NCI-H1048 (cell line): Measurements from ENCODE around the gene MBP.

Experiments
- DNase-seq: peaks from one replicate; lab custom pipeline; 2025; lab: John Stamatoyannopoulos, UW

MBP gene

DNA sequence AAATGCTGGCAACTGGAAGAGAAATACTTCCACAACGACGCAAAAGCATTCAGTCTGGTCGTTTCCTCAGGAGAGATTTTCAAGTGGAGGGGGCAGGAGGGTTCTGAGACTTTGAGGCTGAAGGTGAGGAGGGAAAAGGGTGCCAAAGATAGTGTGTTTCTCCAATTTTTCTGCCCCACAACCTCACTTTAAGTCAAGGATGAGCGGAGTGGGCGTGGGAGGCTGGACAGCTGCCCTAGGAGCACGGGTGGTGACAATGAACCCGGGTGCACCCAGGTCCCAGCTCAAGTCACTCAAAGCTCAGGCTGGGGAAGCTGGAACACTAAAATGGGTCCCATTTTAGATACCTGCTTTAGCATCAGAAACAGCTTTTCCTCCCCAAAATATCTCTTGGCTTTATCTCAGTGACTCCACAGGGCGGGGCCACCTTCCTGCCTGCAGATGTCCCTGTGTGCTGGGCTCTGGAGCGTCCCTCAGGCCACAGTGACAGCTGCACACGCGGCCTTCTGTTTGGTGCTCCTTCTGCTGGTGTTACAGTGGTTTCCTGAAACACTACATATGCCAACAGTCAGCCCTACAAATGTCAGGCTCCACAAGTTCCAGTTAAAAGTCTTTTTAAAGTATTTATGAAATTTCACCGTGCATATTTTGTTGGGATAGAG lies 1.4 kb upstream of the MBP start:
- no peak for DNase-seq

DNA sequence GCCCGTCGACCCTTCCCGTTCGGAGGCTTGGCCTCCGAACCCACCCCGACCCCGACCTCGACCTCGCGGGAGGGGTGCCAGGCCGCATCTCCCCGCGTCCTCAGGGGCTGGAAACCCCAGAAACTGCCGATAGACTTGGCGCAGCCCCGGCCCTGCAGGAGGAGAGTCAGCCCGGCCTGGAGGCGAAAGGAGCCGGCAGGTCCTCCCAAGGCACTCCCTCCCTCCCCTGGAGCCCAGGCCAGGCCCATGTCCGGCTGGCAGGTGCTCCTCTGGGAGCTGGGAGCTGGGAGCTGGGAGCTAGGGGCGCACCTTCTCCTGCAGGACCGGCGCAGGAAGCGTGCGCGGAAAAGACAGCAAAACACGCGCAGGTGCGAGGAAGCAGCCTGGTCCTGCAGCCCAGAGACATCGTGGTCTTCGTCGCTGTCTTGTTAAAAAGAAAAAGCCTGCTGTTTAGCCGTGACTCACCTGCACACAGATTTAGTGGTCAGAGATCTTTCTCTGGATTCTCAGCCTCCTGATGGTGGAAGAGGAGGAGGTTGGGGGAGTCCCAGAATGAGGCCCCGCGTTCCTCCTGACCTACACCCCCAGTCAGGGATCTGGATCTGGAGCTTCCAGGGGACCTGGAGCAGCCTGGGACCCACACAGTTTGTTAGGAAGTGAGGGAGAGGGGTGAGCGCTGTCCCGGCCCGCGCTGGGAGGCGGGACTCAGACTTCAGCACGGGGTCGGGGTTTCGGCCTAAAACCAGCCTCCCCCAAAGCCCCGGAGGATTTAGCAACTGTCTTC lies 660 bp upstream of the MBP start:
- no peak for DNase-seq

DNA sequence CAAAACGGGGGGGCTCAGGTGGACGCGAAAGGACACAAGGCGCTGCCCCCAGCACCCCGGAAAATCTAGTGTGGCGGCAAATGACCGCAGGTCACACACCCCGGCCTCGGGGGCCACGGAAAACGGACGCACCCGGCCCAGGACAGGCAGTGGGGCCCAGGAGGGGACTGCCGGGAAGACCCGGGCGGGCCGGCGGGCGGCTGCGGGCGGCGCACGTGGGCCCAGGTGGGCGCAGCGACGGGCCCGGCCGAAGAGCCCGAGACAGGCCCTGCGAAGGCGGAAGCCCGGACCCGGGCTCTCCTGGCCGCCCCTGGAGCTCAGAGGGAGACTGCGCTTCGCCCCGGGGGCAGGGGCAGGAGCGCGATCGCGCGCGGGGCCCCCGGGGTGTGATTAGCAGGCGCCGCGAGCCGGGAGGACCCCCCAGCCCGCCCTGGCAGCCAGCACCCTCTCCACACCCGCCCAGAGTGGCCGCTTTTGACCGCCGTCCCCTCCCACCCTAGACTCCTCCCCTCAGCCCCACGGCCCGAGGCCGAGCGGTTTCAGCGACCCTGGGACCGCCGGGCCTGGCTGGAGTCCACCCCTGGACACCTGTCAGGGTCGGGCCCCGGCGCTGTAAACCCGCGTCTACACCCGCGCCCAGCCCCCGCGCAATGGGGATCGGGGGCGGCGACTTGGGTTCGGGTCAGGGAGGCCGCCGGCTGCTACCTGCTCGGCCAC lies 773 bp downstream of the MBP start:
- DNase-seq: no peak

DNA sequence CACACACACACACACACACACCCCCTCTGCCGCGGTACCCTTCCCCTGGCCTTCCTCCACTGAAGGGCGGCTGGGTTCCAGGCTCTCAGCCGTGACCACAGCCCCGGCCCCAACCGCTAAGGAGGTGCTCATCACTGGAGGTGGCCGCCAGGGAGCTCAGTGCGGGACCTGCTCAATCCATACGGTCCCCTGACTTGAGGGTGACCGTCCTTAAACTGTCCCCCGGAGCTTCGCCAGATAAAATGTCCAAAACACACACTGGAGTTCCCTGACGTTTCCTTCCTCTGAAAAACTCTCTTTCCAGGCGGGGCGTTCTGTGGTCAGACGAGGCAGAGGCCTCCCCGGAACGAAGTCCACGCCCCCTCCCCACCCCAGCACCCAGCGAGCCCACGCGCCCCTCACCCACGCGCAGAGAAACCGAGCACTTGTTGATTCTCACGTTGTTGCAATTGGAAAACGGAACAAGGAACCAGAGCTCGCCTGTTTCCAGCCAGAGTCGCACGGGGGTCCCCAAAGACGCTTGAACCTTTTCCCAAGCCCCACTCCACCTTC lies 1.4 kb downstream of the MBP start:
- no peak for DNase-seq

DNA sequence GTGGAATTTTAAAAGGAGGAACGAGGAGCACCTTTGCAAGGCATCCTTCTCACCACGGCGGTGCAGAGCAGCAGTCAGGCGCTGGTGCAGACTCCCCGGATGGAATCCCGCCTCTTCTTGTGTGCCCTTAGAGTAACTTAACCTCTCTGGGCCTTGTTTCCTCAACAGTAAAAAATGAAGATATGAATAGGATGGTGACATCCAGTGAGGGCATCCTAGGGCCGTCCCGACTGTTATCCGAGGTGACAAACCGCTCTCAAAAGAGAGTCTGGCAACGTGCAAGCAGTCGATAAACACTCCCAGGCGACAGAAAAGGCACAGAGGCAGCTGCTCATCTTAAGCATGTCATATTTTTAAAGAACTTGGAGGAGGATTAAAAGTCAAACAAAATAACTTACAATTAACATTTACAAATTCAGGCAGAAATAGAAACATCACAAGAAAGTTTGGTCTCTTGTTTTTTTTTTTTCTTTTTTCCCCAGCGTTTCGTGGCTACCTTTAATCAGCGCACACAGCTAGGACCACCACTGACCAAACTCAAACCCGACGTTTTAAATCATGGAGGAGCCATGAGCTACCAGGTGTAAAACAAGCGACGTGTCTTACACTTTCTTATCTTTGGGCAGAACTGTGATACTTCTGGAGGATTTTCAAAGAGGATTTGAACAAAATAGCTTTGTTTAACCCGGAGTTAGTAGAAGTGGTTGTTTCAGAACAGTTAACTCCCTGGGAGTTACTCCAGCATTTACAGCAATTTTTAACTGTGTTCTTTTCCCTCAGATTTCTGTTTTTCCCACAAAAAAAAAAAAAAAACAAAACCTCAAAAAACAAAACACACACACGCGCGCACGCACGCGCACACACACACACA lies 2.1 kb downstream of the MBP start:
- no peak for DNase-seq

DNA sequence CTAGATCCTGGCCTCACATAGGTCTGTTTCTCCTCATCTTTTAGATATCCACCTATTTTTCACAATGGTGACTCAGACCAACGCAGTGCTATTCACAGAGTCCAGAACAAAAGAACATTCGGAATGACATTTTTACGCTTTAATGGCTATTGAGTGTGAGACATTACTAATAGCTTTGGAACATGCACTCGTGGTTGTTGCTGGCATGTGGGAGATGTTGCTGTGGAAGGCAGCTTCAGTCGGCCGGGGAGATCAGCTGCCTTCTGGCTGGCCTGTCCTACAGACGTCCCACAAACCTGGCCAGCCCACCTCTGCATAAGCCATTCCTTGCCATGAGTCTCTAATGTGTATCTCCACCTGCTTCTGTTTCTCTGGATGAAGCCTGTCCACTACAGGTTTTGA lies 3.4 kb downstream of the MBP start:
- no peak for DNase-seq

DNA sequence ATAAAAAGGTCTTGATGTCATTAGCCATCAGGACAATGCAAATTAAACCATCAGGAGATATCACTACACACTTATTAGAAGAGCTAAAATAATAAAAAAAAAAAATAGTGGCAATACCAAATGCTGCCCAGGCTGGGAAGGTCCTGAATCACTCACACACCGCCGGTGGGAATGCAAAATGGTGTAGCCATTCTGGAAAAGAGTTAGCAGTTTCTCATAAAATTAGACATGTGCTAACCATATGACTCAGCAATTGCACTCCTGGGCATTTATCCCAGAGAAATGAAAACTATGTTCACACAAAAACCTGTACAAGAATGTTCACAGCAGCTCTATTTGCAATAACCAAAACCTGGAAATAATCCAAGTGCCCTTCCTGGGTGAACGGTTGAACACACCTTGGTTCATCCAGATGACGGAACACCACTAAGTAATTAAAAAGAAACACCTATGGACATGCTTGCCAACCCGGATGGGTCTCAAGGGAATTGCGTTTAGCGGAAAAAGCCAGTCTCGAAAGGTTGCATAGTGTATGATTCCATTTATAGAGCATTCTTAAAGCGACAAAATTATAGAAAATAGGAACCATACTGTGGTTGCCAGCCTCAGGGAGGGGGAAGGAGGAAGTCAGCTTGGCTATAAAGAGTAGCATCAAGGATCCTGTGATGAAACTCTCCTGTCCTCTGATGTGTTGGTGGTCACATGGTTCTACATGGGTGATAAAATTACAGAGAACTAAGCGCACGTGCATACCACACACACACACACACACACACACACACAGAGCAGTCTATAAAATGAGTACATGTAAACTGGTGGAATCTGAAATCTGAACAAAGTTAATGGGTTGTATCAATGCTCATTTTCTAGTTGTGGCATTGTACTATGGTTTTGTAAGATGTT lies 4.6 kb downstream of the MBP start:
- DNase-seq: peak; percentile 36

DNA sequence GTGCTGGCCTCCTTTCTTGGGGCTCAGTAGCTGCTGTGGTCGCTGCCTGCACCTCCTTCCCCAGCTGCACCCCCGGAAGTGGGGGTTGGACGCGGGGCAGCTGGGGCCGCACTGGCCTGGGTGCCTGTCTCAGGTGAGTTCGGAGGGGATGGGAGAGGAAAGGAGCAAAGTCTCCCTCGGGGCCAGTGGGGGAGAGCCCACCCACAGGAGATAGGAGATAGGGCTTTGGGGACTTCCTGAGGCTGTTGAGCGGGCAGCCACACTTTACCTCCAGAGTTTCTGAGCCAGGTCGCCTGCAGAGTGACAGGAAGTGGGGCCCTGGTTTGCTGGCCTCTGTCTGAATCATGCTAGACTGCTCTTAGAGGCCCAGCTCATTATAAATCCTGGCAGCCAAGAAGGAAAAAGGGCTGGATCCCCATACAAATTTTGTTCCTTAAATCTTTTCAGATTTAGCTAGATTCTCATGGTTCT lies 8.1 kb downstream of the MBP start:
- DNase-seq: no peak

DNA sequence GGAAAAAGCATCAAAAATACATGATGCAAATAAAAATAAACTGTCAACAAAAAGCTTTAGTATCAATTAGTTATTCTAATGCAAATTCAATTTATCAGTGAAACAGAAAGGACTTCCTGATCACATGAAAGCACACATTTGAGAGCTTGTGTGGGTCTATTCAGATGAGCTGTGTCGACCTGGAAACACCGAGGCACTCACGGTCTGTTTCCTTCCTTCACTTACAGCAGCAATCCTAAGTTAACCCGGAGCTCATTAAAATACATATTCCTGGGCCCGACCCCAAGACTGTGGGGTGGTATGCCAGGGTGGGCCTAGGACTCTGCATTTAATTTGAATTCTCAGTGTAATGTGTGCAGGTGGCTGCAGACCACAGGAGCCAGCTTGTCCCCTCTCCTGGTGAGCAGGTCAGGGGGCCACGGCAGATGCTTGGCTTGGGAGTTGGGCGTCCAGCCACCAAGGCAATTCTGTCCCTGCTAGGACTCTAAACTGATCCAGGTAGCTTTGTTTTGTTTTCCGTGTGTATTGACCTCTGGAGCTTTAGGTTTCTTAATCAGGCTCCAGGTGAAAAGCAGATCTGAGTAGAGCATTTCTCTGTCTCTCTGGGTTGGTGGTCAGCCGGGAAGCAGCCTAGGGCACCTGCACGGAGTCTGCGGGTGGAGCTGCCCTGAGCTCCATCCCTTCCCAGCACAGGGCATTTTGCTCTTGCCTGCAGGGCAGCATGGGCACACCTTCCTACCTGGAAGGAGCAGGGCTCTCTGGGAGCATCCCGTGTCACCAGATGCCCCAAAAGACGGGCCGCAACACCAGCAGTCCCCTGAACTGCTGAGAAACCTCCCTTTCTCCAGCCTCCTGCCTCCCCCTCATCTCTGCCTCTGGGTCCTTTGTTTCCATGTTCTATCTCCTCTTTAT lies 9.0 kb downstream of the MBP start:
- no peak for DNase-seq

DNA sequence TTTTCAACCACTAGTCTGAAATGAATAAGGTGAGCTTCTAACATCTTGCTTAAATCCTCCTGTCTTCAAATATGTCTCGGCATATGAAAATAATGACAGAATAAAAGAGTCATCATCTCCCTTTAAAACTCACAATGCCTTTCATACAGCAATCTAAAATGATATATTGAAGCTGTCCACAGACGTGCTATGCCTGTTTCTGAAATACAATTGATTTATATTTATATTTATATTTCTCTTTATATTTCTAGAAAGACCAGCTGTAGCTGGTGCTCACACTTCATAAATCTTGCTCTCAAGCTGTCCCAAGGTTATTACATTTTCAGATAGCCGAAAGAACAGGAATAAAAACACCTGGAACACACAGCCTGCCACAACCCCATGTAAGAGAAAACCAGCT lies 11.1 kb downstream of the MBP start:
- DNase-seq: no peak

DNA sequence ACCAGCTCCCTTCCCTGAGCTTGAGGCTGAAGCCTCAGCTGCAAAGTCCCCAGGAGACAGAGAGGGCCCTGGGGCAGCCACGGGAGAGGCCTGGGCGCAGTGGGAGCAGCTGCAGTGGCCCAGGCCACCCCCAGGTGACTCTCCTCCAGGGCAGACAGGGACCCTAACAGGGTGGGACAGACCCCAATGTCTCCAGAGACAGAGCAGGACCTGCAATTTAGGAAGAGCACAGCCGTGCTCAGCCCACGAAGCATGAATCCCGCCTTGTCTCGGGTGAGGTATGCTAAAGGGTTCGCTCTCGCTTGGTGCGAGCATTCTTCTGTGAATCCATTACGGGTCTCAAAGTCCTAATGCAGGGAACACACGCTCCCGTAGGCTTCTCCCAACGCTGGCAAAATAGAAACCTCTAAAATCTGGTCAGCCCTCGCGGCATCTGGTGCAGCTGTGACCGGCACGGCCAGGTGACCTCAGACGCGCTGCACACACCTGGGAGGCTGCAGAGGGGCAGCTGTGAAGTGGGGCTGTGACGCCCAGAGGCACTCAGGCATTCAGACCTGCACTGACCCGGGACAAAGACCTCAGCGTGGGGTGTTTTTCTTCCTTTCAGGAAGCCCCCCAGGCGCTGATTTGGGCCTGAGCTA lies 12.6 kb downstream of the MBP start:
- no peak for DNase-seq

DNA sequence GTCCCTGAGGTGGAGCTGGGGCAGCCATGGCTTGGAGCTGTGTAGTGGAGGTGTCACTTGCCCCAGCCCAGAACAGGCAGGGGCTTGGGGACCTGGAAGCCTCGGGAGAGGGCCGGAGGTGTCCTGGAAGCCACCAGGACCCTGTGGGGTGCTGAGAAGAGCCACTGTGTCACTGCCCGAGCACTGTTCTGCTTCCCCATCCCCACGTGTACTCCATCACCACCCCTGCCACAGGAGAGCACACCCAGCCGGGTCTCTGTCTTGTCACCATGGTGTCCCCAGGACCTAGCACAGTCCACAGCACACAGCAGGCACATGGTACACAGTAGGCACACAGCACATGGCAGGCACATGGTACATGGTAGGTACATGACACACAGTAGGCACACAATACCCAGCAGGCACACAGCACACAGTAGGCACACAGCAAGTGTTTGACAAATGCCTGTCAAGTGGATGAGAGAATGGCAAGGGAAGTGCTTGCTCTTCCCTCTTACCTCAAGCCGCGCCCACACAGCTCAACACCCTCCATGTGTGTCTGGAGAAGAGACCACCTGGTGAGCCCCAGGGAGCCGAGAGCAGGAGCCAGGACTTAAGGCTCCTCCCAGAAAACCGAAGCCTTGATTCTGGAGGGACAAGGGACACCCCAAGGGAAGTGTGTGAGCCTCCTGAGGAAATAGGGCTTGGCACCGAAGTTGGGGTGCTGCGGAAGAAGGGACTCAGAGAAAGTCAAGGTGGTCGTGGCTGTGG lies 13.3 kb downstream of the MBP start:
- no peak for DNase-seq

DNA sequence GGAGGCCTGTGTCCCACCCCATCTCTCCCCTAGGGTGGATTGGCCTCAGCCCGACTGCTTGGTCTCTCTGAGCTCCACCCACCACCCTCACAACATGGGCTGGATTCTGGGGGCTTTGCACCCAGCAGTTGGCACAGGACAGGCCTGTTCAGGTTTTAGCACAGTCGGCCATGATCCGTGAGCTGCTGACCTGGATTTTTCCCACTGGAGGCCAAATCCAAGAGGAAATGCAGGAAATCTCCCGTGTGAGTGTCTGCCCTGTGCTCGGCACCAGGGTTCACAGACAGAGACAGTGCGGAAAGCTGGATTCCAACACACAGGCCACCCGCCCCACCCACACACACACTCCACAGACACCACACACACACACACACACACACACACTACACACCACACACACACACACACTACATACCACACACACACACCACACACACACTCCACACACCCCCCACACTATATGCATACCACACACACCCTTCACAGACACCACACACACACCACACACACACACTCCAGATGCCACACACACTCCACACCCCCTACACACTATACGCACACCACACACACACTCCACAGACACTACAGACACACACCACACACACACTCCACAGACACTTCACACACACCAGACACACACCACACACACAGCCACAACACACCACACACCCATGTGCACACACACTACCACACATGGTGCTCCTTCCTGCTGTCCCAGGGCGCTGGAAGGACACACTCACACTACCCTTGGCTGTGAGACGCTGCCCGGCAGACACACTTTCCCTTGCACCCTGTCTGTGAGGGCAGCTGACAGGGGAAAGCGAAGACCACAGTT lies 14.1 kb downstream of the MBP start:
- DNase-seq: no peak

DNA sequence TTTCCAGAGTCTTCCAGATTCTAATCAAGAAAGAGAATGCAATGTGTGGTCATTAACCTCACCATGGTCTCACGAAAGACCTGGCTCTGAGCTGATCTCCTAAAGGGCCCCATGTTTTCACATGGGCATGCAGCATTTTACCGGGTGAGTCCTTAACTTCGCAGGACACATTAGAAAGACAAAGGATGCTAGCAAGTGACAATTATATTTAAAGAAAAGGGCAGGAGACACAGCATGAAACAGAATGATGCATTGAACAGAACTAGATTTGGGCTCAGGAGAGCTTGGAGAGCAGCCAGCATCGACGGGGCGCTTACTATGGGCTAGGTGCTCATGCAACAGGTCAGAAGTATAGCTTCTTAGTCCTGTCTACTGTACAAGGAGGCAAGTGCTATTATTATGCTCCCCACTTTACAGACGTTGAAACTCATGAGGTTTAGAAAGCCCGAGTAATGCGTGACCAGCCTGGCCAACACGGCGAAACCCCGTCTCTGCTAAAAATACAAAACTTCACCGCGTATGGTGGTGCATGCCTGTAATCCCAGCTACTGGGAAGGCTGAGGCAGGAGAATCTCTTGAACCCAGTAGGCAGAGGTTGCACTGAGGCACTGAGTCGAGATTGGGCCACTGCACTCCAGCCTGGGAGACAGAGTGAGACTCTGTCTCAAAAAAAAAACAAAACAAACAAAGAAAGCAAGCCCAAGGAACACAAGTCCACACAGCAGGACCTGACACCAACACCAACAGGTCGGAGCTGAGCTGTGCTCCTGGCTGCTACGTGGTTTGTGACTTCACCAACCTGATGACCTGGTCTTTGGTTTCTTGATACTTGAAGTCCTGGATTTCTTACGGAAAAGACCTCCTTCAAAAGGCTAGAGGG lies 16.1 kb downstream of the MBP start:
- DNase-seq: no peak

DNA sequence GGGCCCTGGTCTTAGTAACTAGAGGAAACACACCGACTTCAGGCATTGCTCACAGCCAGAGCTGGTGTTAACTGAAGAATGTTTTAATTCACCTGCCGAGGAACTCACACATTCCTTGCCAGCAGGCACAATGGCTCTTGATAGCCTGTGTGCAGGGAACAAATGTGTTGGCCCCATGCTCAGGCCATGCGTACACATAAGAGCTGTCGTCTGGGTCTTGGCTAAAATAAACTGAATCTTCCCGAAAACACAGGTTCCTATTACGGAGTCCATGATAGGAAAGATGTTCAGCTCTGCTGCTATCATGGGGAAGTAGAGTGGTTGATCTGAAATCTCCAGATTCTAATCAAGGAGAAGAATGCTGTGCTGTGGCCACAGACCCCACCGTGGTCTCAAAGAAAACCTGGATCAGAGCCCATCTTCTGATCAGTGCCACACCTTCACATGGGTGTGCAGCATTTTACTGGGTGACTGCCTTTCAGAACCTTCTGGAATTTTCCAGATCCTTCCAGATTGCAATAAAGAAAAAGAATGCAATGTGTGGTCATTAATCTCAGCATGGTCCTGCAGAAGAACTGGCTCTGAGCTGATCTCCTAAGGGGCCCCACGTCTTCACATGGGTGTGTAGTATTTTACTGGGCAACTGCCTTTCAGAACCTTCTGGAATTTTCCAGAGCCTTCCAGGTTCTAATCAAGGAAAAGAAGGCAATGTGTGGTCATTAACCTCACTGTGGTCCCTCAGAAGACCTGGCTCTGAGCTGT lies 17.2 kb downstream of the MBP start:
- DNase-seq: no peak
